Lower lobe of right lung (tissue), 2 donors: Measurements from ENCODE around the gene CCDC184. TPM values are rescaled to one million over a fixed set of nuclear protein-coding genes. Genes with fewer than 3 reads are reported as not detected.

ENCODE experiments used
- ATAC-seq, 2 donors: fragments of 200-7000 bp; cut with Tn5 transposase; one replicate each; pipeline ENCODE4 v1.9.1; 2020 to 2022; ENCODE audit warnings: mild to moderate bottlenecking in 2 of 2, moderate library complexity in 2 of 2
- DNase-seq: peaks from one replicate; pipeline ENCODE4 v3.0.0-alpha.2; 2020
- H3K27ac ChIP-seq: fragments of 200-600 bp; one replicate; pipeline ENCODE4 v1.8.0; 2022
- H3K27me3 ChIP-seq: fragments of 200-600 bp; one replicate; pipeline ENCODE4 v1.8.0; 2022; ENCODE audit warnings: low read depth
- H3K36me3 ChIP-seq: fragments of 200-600 bp; one replicate; pipeline ENCODE4 v1.8.0; 2022; ENCODE audit warnings: mild to moderate bottlenecking
- H3K4me1 ChIP-seq: fragments of 200-600 bp; one replicate; pipeline ENCODE4 v1.8.0; 2022
- H3K4me3 ChIP-seq: fragments of 200-600 bp; one replicate; pipeline ENCODE4 v1.8.0; 2022; ENCODE audit warnings: mild to moderate bottlenecking
- H3K9me3 ChIP-seq: fragments of 200-600 bp; one replicate; pipeline ENCODE4 v1.8.0; 2022
- intact Hi-C: fragments of 100-400 bp; cut with DNase I; formaldehyde crosslinking; loops from one replicate; pipeline ENCODE4 v1.11.0; 2022
- total RNA-seq: library from RNA; stranded (reverse); fragmentation: NEBNext Ultra II Directional; extraction: Animal tissue kit (Norgen Biotek cat#: 25700); gene quantifications from one replicate; pipeline ENCODE4 v1.2.1, GENCODE V29; 2021
- TF ChIP-seq, protein P1 (sequence below): fragments of 200-600 bp; IDR thresholded peaks from one replicate; pipeline ENCODE4 v1.8.0; 2022; ENCODE audit warnings: antibody characterized with exemption, mild to moderate bottlenecking
- donor health status: DM: no; HTN: yes; CAD: no; lungs with severe emphysema.

The CCDC184 gene
- total RNA-seq, 1 donor from 2014 or later = 1.0 TPM

DNA sequence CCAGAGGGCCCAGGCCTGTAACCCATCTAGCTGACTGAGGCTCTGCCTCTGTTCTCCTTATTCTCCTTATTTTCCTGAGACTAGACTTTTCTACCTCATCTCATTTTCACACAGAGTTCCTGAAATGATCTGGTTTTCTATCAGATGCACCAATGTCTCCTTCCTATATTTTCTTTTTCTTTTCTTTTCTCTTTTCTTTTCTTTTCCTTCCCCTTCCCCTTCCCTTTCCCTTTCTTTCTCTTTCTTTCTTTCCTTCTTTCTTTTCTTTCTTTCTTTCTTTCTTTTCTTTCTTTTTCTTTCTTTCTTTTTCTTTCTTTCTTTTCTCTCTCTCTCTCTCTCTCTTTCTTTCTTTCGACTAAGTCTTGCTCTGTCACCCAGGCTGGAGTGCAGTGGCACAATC lies 3.0 kb upstream of the CCDC184 start:
- peaks cover 74% of the 10 kb centered on the region for H3K27me3 ChIP-seq
- ATAC-seq (no peak), DNase-seq (no peak)
- H3K27ac ChIP-seq = no peak overlapping the region
- H3K4me1 ChIP-seq = peaks cover 23% of the 10 kb centered on the region
- H3K9me3 ChIP-seq = no peaks in the 10 kb centered on the region
- intact Hi-C loops = no loop called here
- TF ChIP-seq, protein P1, sequence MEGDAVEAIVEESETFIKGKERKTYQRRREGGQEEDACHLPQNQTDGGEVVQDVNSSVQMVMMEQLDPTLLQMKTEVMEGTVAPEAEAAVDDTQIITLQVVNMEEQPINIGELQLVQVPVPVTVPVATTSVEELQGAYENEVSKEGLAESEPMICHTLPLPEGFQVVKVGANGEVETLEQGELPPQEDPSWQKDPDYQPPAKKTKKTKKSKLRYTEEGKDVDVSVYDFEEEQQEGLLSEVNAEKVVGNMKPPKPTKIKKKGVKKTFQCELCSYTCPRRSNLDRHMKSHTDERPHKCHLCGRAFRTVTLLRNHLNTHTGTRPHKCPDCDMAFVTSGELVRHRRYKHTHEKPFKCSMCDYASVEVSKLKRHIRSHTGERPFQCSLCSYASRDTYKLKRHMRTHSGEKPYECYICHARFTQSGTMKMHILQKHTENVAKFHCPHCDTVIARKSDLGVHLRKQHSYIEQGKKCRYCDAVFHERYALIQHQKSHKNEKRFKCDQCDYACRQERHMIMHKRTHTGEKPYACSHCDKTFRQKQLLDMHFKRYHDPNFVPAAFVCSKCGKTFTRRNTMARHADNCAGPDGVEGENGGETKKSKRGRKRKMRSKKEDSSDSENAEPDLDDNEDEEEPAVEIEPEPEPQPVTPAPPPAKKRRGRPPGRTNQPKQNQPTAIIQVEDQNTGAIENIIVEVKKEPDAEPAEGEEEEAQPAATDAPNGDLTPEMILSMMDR = no peak
- H3K4me3 ChIP-seq = no peak overlapping the region
- H3K36me3 ChIP-seq = no peaks in the 10 kb centered on the region

DNA sequence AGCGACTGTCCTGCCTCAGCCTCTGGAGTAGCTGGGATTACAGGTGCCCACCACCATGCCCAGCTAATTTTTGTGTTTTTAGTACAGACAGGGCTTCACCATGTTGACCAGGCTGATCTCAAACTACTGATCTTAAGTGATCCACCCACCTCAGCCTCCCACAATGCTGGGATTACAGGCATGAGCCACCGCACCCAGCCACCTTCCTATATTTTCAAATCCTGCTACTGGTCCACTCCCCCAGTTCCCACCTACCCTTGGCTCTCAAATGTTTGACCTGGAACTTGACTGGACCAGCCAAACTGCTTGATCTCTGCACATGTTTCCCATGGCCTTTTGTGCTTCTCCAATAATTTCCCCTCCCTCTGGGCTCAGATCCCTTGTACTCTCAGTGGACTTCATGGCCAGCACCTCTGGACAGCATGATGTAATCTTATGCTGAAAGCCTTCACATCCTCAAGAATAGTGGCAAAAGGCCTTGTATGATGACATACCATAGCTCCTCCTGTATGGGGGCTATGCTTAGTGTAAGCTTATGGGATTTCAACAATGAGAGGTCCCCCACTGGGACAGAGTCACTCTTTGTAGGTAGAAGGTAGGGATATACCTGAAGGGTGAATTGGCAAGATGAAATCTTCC lies 2.5 kb upstream of the CCDC184 start:
- H3K36me3 ChIP-seq = no peaks in the 10 kb centered on the region
- no peak overlapping the region for H3K27ac ChIP-seq
- peaks cover 23% of the 10 kb centered on the region for H3K4me1 ChIP-seq
- TF ChIP-seq, protein P1 = no peak
- no peak for ATAC-seq
- no peak overlapping the region for H3K4me3 ChIP-seq
- peaks cover 79% of the 10 kb centered on the region for H3K27me3 ChIP-seq
- no peaks in the 10 kb centered on the region for H3K9me3 ChIP-seq
- DNase-seq = no peak
- intact Hi-C loops = no loop called here

DNA sequence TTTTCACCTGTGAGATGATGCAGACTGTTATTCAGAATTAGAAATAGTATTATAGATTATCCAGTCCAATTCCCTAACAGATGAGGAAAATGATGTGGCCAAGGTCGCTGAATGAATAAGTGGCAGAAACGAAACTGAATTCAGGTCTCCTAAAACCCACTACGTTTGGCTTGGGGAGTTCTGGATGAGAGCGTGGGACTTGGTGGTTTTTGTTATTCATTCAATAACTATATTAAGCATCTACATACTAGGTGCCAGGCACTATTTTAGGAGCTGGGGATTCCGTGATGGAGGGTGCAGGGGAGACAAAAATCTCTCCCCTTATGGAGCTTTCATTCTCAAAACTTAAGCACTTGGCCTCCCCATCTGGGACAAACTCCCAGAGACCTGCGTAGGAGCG lies 813 bp upstream of the CCDC184 start:
- no peaks in the 10 kb centered on the region for H3K36me3 ChIP-seq
- H3K4me1 ChIP-seq = peaks cover 23% of the 10 kb centered on the region
- H3K27ac ChIP-seq = no peak overlapping the region
- DNase-seq (no peak), ATAC-seq (no peak)
- no peaks in the 10 kb centered on the region for H3K9me3 ChIP-seq
- intact Hi-C loops = no loop called here
- H3K27me3 ChIP-seq = peaks cover 75% of the 10 kb centered on the region
- peak overlapping the region; percentile 75 for H3K4me3 ChIP-seq
- TF ChIP-seq, protein P1 = no peak

DNA sequence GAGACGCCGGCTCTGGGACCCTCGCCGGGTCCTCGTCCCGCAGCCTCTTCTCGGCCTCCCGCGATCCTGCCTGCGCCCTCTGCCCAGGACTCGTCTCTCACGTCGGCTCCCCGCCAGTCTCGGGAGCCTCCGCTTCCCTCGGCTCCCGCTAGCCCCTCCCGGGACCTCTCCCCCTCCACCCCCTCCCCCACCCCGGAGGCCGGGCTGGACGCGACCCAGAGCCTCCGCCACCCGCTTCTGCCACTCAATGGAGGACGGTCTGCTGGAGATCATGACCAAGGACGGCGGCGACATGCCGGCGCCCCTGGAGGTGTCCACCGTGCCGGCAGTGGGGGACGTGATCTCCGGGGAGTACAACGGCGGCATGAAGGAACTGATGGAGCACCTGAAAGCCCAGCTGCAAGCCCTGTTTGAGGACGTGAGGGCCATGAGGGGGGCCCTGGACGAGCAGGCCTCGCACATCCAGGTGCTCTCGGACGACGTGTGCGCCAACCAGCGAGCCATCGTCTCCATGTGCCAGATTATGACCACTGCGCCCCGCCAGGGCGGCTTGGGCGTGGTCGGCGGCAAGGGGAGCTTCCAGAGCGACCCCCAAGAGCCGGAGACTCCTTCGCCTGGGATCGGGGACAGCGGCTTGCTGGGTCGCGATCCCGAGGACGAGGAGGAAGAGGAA lies 568 bp downstream of the CCDC184 start:
- H3K27ac ChIP-seq = no peak overlapping the region
- ATAC-seq = peak; percentile 18 to 39

DNA sequence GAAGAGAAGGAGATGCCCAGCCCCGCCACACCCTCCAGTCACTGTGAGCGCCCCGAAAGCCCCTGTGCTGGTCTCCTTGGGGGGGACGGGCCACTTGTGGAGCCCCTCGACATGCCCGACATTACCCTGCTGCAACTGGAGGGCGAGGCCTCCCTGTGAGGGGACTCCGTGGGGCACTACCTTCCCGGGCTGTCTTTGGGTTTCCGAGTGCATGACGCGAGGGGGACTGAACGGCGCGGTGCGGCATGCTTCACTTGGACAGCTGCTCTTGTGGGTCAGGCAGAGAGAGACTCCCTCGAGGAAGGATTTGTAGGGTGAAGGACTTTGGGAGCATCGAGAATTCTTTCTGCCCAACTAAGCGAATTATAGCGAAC lies 1.1 kb downstream of the CCDC184 start:
- DNase-seq (no peak), ATAC-seq (peak in 1 of 2 donors; percentile 9)
- no peaks in the 10 kb centered on the region for H3K36me3 ChIP-seq
- peaks cover 23% of the 10 kb centered on the region for H3K4me1 ChIP-seq
- H3K27me3 ChIP-seq = peaks cover 62% of the 10 kb centered on the region
- TF ChIP-seq, protein P1 = no peak
- H3K4me3 ChIP-seq = peak overlapping the region; percentile 75
- H3K27ac ChIP-seq = no peak overlapping the region
- intact Hi-C loops = no loop called here
- no peaks in the 10 kb centered on the region for H3K9me3 ChIP-seq

More for the DNA sequence above, 568 bp downstream of the CCDC184 start:
- intact Hi-C loops = no loop called here
- H3K4me3 ChIP-seq = peak overlapping the region; percentile 75
- H3K27me3 ChIP-seq = peaks cover 66% of the 10 kb centered on the region
- DNase-seq = no peak
- H3K36me3 ChIP-seq = no peaks in the 10 kb centered on the region
- no peaks in the 10 kb centered on the region for H3K9me3 ChIP-seq
- peaks cover 23% of the 10 kb centered on the region for H3K4me1 ChIP-seq
- TF ChIP-seq, protein P1 = no peak
